HG02759 (cell line): ENCODE measurements around the gene CEP152.
"Not testable (repeated sequence)": the region's sequence is repeated elsewhere in the genome, so short reads cannot be mapped to it uniquely, and the experiment has no call there.

Source experiments
- ATAC-seq: cut with Tn5 transposase; IDR thresholded peaks from one replicate; pipeline ENCODE4 v1.9.1; 2021; ENCODE audit warnings: mild to moderate bottlenecking, moderate library complexity; ENCODE audit not compliant: unreplicated experiment

Gene CEP152

DNA sequence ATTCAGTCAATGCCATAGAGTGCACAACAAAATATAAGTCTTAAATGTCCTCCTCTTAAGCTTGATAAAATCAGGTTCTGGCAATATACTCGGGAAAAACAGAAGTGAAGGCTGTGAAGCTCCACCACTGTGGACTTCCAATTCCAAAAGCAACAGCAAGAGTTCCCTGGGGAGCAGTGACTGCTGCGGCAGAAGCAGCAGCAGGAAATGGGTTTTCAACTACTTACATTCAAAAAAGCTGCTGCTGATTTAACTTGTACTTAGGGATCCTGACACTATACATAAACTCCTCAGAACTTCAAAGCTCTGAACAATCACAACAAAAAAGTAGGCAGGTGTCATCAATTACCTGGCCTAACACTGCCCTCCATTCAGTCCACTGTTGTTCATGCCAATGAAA is 4.7 kb downstream of the CEP152 start:
- ATAC-seq, result no peak

- no peak for ATAC-seq
Observed at GRCh38 chr15:48805591-48805990, 5.3 kb downstream of the CEP152 start.

GRCh38 chr15:48803877-48804276 is 7.0 kb downstream of the CEP152 start:
- ATAC-seq, result no peak

- ATAC-seq, result peak; percentile 44
Observed at GRCh38 chr15:48802867-48803266, 8.0 kb downstream of the CEP152 start.

- ATAC-seq, result no peak
Observed at GRCh38 chr15:48802257-48802656, 8.6 kb downstream of the CEP152 start.

GRCh38 chr15:48800811-48801455 is 9.9 kb downstream of the CEP152 start:
- ATAC-seq, result no peak

DNA sequence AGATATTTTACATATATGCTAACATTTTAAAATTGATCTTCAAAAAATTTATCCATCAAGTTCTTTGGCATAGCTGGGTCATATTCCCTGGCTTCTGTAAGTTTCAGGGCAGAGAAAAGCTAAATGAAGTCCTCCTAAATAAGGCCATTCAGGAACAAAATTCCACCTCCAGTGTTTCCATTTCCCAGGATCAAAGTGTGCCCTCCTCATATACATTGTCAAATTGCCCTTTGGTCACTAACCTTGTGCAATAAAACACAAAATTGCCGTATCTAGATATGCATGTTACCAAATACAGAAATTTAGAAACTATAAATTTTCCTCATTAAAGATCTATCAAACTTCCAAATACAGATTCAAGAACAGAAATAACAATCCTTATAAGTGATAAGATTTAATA is 10.6 kb downstream of the CEP152 start:
- ATAC-seq, result no peak

DNA sequence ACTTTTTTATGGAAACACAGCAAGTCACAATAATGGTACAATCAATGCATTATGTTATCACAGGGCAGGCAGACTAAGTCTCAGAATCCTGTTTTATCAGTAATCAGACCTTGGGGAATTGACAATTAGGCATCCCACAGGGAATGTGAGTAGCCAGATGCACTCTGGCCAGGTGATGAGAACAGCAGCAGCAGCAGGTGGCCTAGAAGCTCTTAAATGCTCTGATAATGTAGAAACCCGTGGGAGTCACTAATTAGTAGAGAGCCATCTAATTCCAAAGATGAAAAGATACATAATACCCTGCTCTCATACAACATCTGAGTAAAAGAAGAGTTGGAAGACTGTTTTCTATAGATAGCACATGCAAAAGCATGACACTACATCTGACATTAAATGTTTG is 12.6 kb downstream of the CEP152 start:
- no peak for ATAC-seq

DNA sequence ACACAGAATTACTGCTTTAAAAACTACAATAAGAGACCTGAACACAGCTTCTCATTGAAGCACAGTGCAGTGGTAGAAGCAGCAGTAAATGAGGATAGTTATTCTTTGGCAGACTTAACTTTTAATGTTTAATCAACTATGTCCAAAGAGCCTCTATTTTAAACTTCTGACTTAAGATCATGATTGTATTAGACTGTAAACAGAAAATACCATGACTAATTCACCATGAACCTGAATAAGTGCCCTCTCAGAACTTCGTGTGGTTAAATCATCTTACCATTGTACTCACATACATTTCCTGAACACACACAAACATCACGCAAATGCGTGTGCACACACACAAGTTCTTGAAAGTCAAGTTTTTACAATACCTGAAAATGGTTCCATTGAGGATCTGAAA is 13.9 kb downstream of the CEP152 start:
- ATAC-seq, result peak; percentile 61

DNA sequence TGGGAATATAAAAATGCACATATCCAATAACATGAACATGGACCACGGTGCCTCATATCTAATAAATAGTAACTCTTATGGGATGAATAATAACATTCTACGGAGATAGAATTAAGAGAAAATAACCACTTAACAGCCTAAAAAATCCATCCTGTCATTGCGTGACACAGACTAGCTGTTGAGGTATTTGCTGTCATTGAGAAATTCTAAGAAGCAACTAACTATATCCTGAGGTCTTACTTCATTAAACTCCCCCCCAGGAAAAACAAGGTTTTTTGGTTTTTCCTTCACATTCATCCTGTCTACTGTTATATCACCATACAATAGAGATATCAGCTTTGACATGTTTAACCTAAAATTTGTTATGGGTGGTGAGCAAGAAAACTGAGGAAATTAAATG is 14.3 kb downstream of the CEP152 start:
- ATAC-seq, result no peak

- no peak for ATAC-seq
Observed at GRCh38 chr15:48795901-48796300, 15.0 kb downstream of the CEP152 start.

GRCh38 chr15:48794697-48795134 is 16.2 kb downstream of the CEP152 start:
- ATAC-seq, result peak; percentile 85

- no peak for ATAC-seq
Observed at GRCh38 chr15:48792408-48792807, 18.5 kb downstream of the CEP152 start.

DNA sequence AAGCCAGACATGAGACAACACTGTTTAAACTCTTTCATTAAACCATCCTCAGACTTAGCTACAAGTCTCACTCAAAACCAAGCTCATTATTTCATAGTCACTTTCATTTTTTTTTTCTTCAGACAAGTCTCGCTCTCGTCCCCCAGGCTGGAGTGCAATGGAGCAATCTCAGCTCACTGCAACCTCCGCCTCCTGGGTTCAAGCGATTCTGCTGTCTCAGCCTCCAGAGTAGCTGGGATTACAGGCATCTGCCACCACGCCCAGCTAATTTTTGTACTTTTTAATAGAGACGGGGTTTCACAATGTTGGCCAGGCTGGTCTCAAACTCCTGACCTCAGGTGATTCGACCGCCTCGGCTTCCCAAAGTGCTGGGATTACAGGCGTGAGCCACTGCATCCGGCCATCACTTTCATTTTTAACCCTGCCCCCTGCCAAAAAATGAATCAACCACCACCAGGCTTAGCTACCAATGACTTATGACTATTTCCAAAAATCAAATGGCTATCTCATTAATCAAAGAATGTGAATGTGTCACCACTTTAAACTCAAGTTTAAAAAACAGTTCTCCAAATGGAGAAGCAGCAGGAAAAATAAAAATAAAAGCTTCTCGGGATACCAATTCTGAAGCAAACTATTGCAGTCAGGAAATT is 20.3 kb downstream of the CEP152 start:
- ATAC-seq, result not testable (repeated sequence)

DNA sequence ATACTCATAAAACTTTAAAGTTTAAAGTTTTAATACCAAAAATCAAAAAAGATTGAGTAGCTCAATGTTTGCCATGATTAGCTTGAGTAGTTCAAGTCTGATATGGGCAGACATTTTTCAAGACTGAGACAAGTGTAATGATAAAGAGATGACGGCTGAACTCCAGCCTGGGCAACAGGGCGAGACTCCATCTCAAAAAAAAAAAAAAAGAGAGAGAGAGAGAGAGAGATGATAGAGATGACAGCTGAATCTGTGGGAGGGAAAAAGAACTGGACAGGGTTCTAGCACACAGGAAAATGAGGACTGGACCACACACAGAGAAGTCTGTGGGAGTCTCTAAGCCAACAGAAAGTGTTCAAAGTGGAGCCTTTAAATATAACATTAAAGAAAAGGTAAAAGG is 25.2 kb downstream of the CEP152 start:
- no peak for ATAC-seq

GRCh38 chr15:48785195-48785594 is 25.7 kb downstream of the CEP152 start:
- no peak for ATAC-seq

DNA sequence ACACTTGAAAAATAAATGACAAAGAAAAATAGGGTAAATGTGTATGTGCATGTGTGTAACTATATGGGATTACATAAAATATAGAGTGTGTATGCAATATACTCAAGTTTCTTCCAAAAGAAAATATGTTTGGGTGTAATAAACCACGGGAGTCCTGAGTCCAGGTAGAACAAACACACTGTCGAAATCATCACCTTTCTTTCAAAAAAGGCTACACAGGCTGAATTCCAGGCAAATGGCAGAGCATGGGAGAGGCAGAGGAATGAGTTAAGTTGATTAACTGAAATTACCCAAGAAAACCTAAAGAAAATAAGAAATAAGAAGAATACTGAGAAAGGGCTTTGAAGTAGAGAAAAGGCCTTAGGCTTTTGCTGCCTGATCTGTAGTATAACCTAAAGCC is 26.1 kb downstream of the CEP152 start:
- no peak for ATAC-seq

- ATAC-seq, result no peak
Observed at GRCh38 chr15:48782911-48783310, 28.0 kb downstream of the CEP152 start.

GRCh38 chr15:48781481-48782081 is 29.3 kb downstream of the CEP152 start:
- ATAC-seq, result no peak

DNA sequence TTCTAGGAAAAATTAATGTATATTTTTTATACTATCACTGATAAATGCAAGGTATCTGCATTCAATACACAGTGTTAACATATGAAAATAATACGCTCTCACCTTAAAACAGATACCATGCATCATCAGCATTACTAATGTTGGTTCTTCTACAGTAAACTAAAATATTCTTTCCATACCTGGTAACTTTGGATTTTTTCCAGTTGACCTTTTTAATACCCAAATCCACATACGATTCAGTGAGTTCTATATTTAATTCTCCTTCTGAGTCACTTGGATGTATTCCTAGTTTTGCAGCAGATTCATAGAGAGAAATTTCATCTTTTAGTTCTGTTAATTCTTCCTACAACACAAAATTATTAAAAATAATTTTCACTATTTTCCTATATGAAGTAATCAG is 29.9 kb downstream of the CEP152 start:
- no peak for ATAC-seq

GRCh38 chr15:48778331-48778730 is 32.5 kb downstream of the CEP152 start:
- ATAC-seq, result no peak

- no peak for ATAC-seq
Observed at GRCh38 chr15:48777645-48778330, 33.1 kb downstream of the CEP152 start.
